Effector memory CD8-positive, alpha-beta T cell (primary cell): ENCODE measurements around the gene ZFP3.
"Not testable (repeated sequence)": the region's sequence is repeated elsewhere in the genome, so short reads cannot be mapped to it uniquely, and the experiment has no call there.

ENCODE experiments used
- ATAC-seq: fragments of 150-1000 bp; cut with Tn5 transposase; replicated peaks from 2 replicates; pipeline ENCODE4 v1.10.0; 2021; ENCODE audit warnings: mild to moderate bottlenecking, moderate library complexity
- DNase-seq, 3 experiments: peaks; one replicate each; pipeline ENCODE4 v3.0.0; 2021
- H3K27ac Mint-ChIP-seq, 2 donors: one replicate each; pipeline ENCODE4 v1.8.0; 2022; ENCODE audit warnings: mild to moderate bottlenecking in 2 of 2, mixed read lengths in 2 of 2, moderate library complexity in 2 of 2
- H3K27me3 Mint-ChIP-seq, 2 donors: one replicate each; pipeline ENCODE4 v1.8.0; 2022; ENCODE audit warnings: mixed read lengths in 2 of 2
- H3K36me3 Mint-ChIP-seq: one replicate; pipeline ENCODE4 v1.8.0; 2022; ENCODE audit warnings: mild to moderate bottlenecking, moderate library complexity, mixed read lengths; ENCODE audit not compliant: insufficient read depth
- H3K4me1 Mint-ChIP-seq, 2 donors: one replicate each; pipeline ENCODE4 v1.8.0; 2022; ENCODE audit warnings: low read depth in 2 of 2, mixed read lengths in 2 of 2
- H3K4me3 Mint-ChIP-seq, 2 donors: one replicate each; pipeline ENCODE4 v1.8.0; 2022; ENCODE audit warnings: mild to moderate bottlenecking in 2 of 2, mixed read lengths in 2 of 2, moderate library complexity in 2 of 2
- H3K9me3 Mint-ChIP-seq, 2 donors: one replicate each; pipeline ENCODE4 v1.8.0; 2022; ENCODE audit warnings: mixed read lengths in 2 of 2

ZFP3 gene

DNA sequence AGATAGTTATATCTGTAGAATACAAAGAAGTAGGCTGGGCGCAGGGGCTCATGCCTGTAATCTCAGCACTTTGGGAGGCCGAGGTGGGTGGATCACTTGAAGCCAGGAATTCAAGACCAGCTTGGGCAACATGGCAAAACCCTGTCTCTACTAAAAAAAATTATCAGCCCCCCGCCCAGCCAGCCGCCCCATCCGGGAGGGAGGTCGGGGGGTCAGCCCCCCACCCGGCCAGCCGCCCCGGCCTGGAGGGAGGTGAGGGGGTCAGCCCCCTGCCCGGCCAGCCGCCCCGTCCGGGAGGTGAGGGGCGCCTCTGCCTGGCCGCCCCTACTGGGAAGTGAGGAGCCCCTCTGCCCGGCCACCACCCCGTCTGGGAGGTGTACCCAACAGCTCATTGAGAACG is 64.6 kb downstream of the ZFP3 start:
- not testable (repeated sequence) for H3K27ac Mint-ChIP-seq, H3K4me1 Mint-ChIP-seq, H3K4me3 Mint-ChIP-seq, H3K9me3 Mint-ChIP-seq, ATAC-seq, DNase-seq, H3K36me3 Mint-ChIP-seq
- peaks cover 0 to 18% of the 10 kb centered on the region in 2 donors for H3K27me3 Mint-ChIP-seq
